ENCODE measurements around the gene PRRT3.

- TF ChIP-seq POLR2A (IDR thresholded peaks at IDR 0.05) (no peak), CTCF (IDR thresholded peaks at IDR 0.05) (no peak), EP300 (IDR thresholded peaks at IDR 0.05) (no peak)
These were observed 16.2 kb downstream of the PRRT3 start for GRCh38 chr3:9935966-9936510.
